NCI-H146 treated with DMSO at 0.1 percent for 48 hours (cell line): Measurements from ENCODE around the gene CEACAM7.
A peak's percentile ranks its signal among the peaks of the same experiment; 100 is the strongest.
"Not testable (repeated sequence)": the region's sequence is repeated elsewhere in the genome, so short reads cannot be mapped to it uniquely, and the experiment has no call there.

Experiments
- DNase-seq: peaks from one replicate; lab custom pipeline; 2025; ENCODE audit not compliant: unreplicated experiment; lab: John Stamatoyannopoulos, UW

The CEACAM7 gene

GRCh38 chr19:41688098-41688497, at the start of gene CEACAM7:
Gene CEACAM7, minus strand, starts transcription at chr19:41688270. Its CDS starts 105 bp downstream, at chr19:41688165.
- no peak for DNase-seq

GRCh38 chr19:41735071-41735600, 47.1 kb upstream of the CEACAM7 start:
- DNase-seq: no peak

GRCh38 chr19:41734585-41734984, 46.5 kb upstream of the CEACAM7 start:
- peak; percentile 61 for DNase-seq

GRCh38 chr19:41734156-41734555, 46.1 kb upstream of the CEACAM7 start:
- no peak for DNase-seq

- DNase-seq: no peak
Measured at GRCh38 chr19:41726493-41726892, 38.4 kb upstream of the CEACAM7 start.

DNA sequence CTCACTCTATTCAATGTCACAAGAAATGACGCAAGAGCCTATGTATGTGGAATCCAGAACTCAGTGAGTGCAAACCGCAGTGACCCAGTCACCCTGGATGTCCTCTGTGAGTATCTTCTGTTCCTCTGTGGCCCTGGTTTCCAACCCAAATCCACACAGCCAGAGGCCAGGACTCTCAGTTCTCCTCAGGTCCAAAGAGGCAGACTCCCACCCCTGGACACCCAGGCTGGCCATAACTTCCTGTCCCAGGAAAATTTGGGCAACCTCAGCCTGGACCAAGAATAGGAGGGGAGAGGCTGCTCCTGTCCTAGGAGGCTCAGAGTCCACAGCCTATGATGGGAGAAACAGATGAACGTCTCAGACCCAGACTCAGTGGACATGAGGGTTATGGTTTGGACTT, 32.0 kb upstream of the CEACAM7 start:
- no peak for DNase-seq

GRCh38 chr19:41718761-41719160, 30.7 kb upstream of the CEACAM7 start:
- DNase-seq: no peak

GRCh38 chr19:41714598-41714997, 26.5 kb upstream of the CEACAM7 start:
- DNase-seq: no peak

DNA sequence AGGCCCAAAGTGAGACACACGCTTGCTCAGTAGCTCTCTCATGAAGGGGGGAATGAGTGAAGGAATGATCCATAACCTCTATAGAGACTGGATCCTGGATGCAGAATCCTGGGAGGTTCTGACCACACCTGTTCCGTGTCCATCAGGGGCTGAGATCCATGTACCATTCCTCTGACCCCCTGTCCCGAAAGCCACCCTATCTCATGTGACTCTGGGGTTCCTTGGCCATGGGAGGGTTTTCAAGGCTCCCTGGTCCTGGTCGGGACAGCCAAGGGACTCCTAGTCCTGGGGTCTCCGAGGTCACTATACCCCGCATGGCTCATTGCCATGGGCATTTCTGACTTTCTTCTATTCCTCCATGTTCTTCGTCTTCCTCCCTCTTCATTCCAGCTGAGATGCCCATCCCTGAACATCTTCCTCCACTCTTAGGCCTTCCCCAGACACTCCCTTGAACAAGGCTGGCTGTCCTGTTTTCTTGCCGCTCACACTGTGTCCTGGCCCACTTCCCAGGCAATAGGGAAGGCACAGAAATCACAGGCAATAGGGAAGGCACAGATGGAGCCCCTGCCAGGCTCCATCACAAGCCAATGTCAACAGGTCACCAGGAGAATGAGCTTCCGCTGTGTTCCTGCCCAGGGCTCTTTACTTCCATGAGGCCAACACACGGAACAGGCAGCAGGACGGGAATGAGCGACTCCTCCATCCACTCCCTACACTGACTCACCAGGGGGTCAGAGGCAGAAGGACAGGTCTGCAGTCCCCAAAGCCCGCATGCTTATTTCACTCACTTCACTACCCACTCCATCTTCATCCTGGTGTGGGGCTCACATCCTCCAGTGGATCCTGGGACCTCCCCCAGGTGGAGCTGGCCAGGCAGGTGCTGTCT, 23.5 kb upstream of the CEACAM7 start:
- no peak for DNase-seq

GRCh38 chr19:41709951-41710645, 22.0 kb upstream of the CEACAM7 start:
- DNase-seq: no peak

GRCh38 chr19:41709516-41709915, 21.4 kb upstream of the CEACAM7 start:
- DNase-seq: not testable (repeated sequence)

DNA sequence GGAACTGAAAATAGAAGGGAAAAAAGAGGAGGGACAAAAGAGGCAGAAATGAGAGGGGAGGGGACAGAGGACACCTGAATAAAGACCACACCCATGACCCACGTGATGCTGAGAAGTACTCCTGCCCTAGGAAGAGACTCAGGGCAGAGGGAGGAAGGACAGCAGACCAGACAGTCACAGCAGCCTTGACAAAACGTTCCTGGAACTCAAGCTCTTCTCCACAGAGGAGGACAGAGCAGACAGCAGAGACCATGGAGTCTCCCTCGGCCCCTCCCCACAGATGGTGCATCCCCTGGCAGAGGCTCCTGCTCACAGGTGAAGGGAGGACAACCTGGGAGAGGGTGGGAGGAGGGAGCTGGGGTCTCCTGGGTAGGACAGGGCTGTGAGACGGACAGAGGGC, 20.4 kb upstream of the CEACAM7 start, which contains the start of gene CEACAM5:
Gene CEACAM5, plus strand, starts transcription at position 146 of the 400 bp plus-strand sequence. Its CDS starts 106 bp downstream, at position 252.
- DNase-seq: no peak

- DNase-seq: no peak
Measured at GRCh38 chr19:41707871-41708371, 19.9 kb upstream of the CEACAM7 start.

DNA sequence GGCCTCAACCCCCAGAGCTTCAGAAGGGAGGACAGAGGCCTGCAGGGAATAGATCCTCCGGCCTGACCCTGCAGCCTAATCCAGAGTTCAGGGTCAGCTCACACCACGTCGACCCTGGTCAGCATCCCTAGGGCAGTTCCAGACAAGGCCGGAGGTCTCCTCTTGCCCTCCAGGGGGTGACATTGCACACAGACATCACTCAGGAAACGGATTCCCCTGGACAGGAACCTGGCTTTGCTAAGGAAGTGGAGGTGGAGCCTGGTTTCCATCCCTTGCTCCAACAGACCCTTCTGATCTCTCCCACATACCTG, 19.4 kb upstream of the CEACAM7 start:
- no peak for DNase-seq

DNA sequence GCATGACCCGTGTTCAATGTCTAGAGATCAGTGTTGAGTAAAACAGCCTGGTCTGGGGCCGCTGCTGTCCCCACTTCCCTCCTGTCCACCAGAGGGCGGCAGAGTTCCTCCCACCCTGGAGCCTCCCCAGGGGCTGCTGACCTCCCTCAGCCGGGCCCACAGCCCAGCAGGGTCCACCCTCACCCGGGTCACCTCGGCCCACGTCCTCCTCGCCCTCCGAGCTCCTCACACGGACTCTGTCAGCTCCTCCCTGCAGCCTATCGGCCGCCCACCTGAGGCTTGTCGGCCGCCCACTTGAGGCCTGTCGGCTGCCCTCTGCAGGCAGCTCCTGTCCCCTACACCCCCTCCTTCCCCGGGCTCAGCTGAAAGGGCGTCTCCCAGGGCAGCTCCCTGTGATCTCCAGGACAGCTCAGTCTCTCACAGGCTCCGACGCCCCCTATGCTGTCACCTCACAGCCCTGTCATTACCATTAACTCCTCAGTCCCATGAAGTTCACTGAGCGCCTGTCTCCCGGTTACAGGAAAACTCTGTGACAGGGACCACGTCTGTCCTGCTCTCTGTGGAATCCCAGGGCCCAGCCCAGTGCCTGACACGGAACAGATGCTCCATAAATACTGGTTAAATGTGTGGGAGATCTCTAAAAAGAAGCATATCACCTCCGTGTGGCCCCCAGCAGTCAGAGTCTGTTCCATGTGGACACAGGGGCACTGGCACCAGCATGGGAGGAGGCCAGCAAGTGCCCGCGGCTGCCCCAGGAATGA, 18.9 kb upstream of the CEACAM7 start:
- DNase-seq: peak; percentile 40

DNA sequence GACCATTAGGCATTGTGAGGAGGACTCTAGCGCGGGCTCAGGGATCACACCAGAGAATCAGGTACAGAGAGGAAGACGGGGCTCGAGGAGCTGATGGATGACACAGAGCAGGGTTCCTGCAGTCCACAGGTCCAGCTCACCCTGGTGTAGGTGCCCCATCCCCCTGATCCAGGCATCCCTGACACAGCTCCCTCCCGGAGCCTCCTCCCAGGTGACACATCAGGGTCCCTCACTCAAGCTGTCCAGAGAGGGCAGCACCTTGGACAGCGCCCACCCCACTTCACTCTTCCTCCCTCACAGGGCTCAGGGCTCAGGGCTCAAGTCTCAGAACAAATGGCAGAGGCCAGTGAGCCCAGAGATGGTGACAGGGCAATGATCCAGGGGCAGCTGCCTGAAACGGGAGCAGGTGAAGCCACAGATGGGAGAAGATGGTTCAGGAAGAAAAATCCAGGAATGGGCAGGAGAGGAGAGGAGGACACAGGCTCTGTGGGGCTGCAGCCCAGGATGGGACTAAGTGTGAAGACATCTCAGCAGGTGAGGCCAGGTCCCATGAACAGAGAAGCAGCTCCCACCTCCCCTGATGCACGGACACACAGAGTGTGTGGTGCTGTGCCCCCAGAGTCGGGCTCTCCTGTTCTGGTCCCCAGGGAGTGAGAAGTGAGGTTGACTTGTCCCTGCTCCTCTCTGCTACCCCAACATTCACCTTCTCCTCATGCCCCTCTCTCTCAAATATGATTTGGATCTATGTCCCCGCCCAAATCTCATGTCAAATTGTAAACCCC, 17.5 kb upstream of the CEACAM7 start:
- DNase-seq: no peak

DNA sequence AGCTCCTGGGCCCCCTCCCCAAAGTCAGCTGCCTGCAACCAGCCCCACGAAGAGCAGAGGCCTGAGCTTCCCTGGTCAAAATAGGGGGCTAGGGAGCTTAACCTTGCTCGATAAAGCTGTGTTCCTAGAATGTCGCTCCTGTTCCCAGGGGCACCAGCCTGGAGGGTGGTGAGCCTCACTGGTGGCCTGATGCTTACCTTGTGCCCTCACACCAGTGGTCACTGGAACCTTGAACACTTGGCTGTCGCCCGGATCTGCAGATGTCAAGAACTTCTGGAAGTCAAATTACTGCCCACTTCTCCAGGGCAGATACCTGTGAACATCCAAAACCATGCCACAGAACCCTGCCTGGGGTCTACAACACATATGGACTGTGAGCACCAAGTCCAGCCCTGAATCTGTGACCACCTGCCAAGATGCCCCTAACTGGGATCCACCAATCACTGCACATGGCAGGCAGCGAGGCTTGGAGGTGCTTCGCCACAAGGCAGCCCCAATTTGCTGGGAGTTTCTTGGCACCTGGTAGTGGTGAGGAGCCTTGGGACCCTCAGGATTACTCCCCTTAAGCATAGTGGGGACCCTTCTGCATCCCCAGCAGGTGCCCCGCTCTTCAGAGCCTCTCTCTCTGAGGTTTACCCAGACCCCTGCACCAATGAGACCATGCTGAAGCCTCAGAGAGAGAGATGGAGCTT, 15.7 kb upstream of the CEACAM7 start:
- DNase-seq: no peak

DNA sequence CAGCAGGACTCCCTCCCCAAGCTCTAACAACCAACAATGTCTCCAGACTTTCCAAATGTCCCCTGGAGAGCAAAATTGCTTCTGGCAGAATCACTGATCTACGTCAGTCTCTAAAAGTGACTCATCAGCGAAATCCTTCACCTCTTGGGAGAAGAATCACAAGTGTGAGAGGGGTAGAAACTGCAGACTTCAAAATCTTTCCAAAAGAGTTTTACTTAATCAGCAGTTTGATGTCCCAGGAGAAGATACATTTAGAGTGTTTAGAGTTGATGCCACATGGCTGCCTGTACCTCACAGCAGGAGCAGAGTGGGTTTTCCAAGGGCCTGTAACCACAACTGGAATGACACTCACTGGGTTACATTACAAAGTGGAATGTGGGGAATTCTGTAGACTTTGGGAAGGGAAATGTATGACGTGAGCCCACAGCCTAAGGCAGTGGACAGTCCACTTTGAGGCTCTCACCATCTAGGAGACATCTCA, 14.1 kb upstream of the CEACAM7 start:
- DNase-seq: no peak

- DNase-seq: no peak
Measured at GRCh38 chr19:41701401-41702075, 13.5 kb upstream of the CEACAM7 start.
